Type B pancreatic cell (in vitro differentiated cells): Measurements from ENCODE around the gene PLEKHA7. TPM values are rescaled to one million over a fixed set of nuclear protein-coding genes. Genes with fewer than 3 reads are reported as not detected.
A peak's percentile ranks its signal among the peaks of the same experiment; 100 is the strongest.
"Not testable (repeated sequence)": the region's sequence is repeated elsewhere in the genome, so short reads cannot be mapped to it uniquely, and the experiment has no call there.

Experiments used
- DNase-seq: peaks from one replicate; pipeline ENCODE4 v3.0.0; 2021; ENCODE audit warnings: mixed read lengths; ENCODE audit not compliant: unreplicated experiment; ENCODE audit errors: extremely low spot score
- H3K27ac Mint-ChIP-seq: 2 replicates; pipeline ENCODE4 v1.8.0; 2021; ENCODE audit warnings: mild to moderate bottlenecking, mixed read lengths
- H3K27me3 Mint-ChIP-seq: 2 replicates; pipeline ENCODE4 v1.8.0; 2021; ENCODE audit warnings: mixed read lengths
- H3K36me3 Mint-ChIP-seq: 2 replicates; pipeline ENCODE4 v1.8.0; 2021; ENCODE audit warnings: mixed read lengths
- H3K4me1 Mint-ChIP-seq: one replicate; pipeline ENCODE4 v1.8.0; 2021; ENCODE audit warnings: mixed read lengths; ENCODE audit not compliant: unreplicated experiment
- H3K4me3 Mint-ChIP-seq: 2 replicates; pipeline ENCODE4 v1.8.0; 2021; ENCODE audit warnings: mild to moderate bottlenecking, mixed read lengths
- H3K9me3 Mint-ChIP-seq: 2 replicates; pipeline ENCODE4 v1.8.0; 2021; ENCODE audit warnings: mixed read lengths
- total RNA-seq: library from RNA; stranded (reverse); gene quantifications from 2 replicates; pipeline ENCODE4 v1.2.1, GENCODE V29; 2021; ENCODE audit warnings: low replicate concordance
- TF ChIP-seq, protein P1 (sequence below): fragments of 200-600 bp; sonication (generic); conservative IDR thresholded peaks from 2 replicates; pipeline ENCODE4 v1.5.0; 2021; ENCODE audit warnings: antibody characterized with exemption, mild to moderate bottlenecking

PLEKHA7 gene
- total RNA-seq, 1 donor from 2014 or later: 64.7 TPM

- TF ChIP-seq, protein P1, sequence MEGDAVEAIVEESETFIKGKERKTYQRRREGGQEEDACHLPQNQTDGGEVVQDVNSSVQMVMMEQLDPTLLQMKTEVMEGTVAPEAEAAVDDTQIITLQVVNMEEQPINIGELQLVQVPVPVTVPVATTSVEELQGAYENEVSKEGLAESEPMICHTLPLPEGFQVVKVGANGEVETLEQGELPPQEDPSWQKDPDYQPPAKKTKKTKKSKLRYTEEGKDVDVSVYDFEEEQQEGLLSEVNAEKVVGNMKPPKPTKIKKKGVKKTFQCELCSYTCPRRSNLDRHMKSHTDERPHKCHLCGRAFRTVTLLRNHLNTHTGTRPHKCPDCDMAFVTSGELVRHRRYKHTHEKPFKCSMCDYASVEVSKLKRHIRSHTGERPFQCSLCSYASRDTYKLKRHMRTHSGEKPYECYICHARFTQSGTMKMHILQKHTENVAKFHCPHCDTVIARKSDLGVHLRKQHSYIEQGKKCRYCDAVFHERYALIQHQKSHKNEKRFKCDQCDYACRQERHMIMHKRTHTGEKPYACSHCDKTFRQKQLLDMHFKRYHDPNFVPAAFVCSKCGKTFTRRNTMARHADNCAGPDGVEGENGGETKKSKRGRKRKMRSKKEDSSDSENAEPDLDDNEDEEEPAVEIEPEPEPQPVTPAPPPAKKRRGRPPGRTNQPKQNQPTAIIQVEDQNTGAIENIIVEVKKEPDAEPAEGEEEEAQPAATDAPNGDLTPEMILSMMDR: no peak
- H3K4me1 Mint-ChIP-seq: peaks cover 48% of the 10 kb centered on the region
- no peak overlapping the region for H3K27ac Mint-ChIP-seq
- H3K9me3 Mint-ChIP-seq: no peaks in the 10 kb centered on the region
- DNase-seq: no peak
- H3K4me3 Mint-ChIP-seq: no peak overlapping the region
- no peaks in the 10 kb centered on the region for H3K27me3 Mint-ChIP-seq
- H3K36me3 Mint-ChIP-seq: no peaks in the 10 kb centered on the region
Measured at GRCh38 chr11:16964501-16964900, 49.7 kb downstream of the PLEKHA7 start.

GRCh38 chr11:16963316-16963876 lies 50.8 kb downstream of the PLEKHA7 start:
- TF ChIP-seq, protein P1: no peak
- Mint-ChIP-seq H3K4me3 (no peak overlapping the region), H3K36me3 (no peaks in the 10 kb centered on the region), H3K27ac (no peak overlapping the region), H3K27me3 (no peaks in the 10 kb centered on the region), H3K9me3 (no peaks in the 10 kb centered on the region), H3K4me1 (peaks cover 44% of the 10 kb centered on the region)
- DNase-seq: no peak

DNA sequence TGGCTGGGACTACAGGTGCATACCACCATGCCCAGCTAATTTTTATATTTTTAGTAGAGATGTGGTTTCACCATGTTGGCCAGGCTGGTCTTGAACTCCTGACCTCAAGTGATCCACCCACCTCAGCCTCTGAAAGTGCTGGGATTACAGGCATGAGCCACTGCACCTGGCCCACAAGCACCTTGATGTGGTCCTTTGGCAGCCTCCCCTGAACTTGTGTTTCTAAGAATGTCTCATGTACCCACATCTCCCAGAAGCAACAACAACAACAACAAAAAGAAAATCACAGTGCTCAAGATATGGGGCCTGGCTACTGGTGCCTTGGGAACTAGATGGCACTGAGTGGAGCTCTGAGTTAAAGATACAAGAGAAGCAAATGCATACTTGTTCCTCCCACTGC lies 51.6 kb downstream of the PLEKHA7 start:
- peaks cover 41% of the 10 kb centered on the region for H3K4me1 Mint-ChIP-seq
- not testable (repeated sequence) for DNase-seq, H3K27ac Mint-ChIP-seq, H3K27me3 Mint-ChIP-seq, H3K36me3 Mint-ChIP-seq, H3K9me3 Mint-ChIP-seq, H3K4me3 Mint-ChIP-seq

GRCh38 chr11:16962146-16962545 lies 52.1 kb downstream of the PLEKHA7 start:
- H3K9me3 Mint-ChIP-seq: no peaks in the 10 kb centered on the region
- no peaks in the 10 kb centered on the region for H3K27me3 Mint-ChIP-seq
- TF ChIP-seq, protein P1: no peak
- no peak overlapping the region for H3K4me3 Mint-ChIP-seq
- no peak overlapping the region for H3K27ac Mint-ChIP-seq
- H3K4me1 Mint-ChIP-seq: peaks cover 39% of the 10 kb centered on the region
- H3K36me3 Mint-ChIP-seq: no peaks in the 10 kb centered on the region
- no peak for DNase-seq

DNA sequence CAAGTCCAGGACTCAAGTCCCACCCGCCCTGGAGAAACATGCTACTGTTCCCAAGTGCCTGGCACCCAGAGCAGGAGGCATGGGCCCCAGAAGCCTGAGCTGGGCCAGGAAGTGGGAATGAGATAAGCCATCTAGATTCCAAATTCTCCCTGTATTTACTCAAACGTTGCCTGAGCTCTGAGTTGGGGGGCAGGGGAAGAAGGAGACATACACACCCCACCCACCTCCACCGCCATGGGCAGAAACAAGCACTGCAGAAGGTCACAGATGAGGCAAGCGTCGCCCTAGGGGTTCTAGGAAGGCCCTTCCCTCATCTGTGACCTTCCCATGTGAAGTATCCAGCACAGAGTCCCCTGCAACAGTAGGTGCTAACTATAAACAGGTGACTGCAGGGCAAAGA lies 54.0 kb downstream of the PLEKHA7 start:
- no peaks in the 10 kb centered on the region for H3K36me3 Mint-ChIP-seq
- no peaks in the 10 kb centered on the region for H3K9me3 Mint-ChIP-seq
- peaks cover 33% of the 10 kb centered on the region for H3K4me1 Mint-ChIP-seq
- TF ChIP-seq, protein P1: no peak
- H3K27me3 Mint-ChIP-seq: no peaks in the 10 kb centered on the region
- peak overlapping the region; percentile 49 for H3K27ac Mint-ChIP-seq
- DNase-seq: no peak
- no peak overlapping the region for H3K4me3 Mint-ChIP-seq

GRCh38 chr11:16959602-16960001 lies 54.6 kb downstream of the PLEKHA7 start:
- no peak for DNase-seq
- Mint-ChIP-seq H3K9me3 (no peaks in the 10 kb centered on the region), H3K27ac (peak overlapping the region; percentile 49), H3K27me3 (no peaks in the 10 kb centered on the region), H3K4me1 (peaks cover 33% of the 10 kb centered on the region), H3K4me3 (no peak overlapping the region), H3K36me3 (no peaks in the 10 kb centered on the region)
- TF ChIP-seq, protein P1: no peak
